ENCODE measurements around the gene RTP5.
"Not testable (repeated sequence)": the region's sequence is repeated elsewhere in the genome, so short reads cannot be mapped to it uniquely, and the experiment has no call there.

The RTP5 gene

GRCh38 chr2:241869087-241869961 is at the start of gene RTP5:
TSS of gene RTP5 (plus strand) at chr2:241869729. CDS start at chr2:241869757, 28 bp downstream.
- no peak for DNase-seq (ENCODE audit: low read depth)
- TF ChIP-seq, protein P1, sequence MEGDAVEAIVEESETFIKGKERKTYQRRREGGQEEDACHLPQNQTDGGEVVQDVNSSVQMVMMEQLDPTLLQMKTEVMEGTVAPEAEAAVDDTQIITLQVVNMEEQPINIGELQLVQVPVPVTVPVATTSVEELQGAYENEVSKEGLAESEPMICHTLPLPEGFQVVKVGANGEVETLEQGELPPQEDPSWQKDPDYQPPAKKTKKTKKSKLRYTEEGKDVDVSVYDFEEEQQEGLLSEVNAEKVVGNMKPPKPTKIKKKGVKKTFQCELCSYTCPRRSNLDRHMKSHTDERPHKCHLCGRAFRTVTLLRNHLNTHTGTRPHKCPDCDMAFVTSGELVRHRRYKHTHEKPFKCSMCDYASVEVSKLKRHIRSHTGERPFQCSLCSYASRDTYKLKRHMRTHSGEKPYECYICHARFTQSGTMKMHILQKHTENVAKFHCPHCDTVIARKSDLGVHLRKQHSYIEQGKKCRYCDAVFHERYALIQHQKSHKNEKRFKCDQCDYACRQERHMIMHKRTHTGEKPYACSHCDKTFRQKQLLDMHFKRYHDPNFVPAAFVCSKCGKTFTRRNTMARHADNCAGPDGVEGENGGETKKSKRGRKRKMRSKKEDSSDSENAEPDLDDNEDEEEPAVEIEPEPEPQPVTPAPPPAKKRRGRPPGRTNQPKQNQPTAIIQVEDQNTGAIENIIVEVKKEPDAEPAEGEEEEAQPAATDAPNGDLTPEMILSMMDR (conservative IDR thresholded peaks at IDR 0.05; ENCODE audit: low read length), result no peak
- H3K4me3 ChIP-seq (ENCODE audit: low read length), result no peak within 1 kb of the TSS

DNA sequence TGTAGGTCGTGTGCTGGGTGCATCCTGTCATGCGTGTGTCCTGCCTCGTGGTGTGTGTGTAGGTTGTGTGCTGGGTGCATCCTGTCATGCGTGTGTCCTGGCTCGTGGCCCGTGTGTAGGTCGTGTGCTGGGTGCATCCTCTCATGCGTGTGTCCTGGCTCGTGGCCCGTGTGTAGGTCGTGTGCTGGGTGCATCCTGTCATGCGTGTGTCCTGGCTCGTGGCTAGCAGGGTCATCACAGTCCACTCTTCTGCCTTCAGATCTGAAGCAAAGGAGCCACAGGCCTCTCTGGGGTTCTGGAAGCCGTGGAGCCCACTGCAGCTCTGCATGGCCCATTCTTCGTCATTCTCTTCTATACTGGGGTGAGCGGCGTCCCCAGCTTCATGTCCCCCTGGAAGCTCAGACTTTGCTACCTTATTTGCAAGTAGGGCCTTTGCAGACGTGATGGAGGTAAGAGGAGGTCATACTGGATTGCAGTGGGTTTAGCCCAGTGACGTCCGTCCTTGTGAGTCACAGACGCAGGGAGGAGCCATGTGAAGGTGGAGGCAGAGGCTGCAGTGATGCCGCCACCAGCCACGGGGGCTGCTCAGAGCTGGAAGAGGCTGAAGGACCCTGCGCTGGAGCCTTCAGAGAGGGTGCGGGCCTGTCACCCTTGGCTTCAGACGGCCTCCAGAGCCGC is 49.4 kb upstream of the RTP5 start:
- not testable (repeated sequence) for DNase-seq (ENCODE audit: low read depth); H3K4me3 ChIP-seq (ENCODE audit: low read length)

DNA sequence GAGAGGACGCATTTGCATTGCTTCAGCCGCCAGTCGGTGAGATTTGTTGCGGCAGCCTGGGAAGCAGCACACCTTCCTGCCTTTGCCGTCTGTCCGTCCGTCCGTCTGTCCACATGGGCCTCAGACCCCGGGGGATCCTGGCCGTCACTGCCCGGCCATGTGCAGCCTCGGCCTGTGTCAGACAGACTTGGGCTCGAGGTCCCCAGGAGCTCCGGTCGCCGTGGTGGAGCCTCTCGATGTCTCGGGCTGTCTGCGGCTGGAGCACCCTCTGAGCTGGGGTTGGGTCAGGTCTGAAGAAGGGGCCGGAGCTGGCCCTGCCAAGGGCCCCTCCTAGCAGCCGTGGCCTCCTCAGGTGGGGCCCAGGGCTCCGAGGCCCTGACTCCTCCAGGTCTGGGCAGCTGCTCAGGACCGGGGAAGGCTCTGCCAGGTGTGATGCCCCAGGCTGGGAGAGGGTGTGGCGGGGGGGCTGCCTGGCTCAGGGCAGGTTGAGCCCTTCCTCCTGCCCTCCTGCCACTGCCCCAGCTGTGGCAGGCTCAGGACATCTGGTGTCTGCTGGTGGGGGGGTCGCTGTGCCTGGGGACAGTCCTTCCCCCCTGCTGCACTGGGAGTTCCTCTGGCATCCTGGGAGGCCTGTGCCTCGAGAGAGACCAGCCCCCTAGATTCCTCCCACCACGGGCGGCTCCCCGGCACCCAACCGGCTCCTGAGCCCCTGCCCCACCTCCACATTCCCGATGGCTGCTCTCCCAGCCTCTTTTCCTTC is 48.7 kb upstream of the RTP5 start:
- TF ChIP-seq, protein P1 (conservative IDR thresholded peaks at IDR 0.05; ENCODE audit: low read length), result no peak
- DNase-seq (ENCODE audit: low read depth), result no peak
- no peak overlapping the region for H3K4me3 ChIP-seq (ENCODE audit: low read length)

DNA sequence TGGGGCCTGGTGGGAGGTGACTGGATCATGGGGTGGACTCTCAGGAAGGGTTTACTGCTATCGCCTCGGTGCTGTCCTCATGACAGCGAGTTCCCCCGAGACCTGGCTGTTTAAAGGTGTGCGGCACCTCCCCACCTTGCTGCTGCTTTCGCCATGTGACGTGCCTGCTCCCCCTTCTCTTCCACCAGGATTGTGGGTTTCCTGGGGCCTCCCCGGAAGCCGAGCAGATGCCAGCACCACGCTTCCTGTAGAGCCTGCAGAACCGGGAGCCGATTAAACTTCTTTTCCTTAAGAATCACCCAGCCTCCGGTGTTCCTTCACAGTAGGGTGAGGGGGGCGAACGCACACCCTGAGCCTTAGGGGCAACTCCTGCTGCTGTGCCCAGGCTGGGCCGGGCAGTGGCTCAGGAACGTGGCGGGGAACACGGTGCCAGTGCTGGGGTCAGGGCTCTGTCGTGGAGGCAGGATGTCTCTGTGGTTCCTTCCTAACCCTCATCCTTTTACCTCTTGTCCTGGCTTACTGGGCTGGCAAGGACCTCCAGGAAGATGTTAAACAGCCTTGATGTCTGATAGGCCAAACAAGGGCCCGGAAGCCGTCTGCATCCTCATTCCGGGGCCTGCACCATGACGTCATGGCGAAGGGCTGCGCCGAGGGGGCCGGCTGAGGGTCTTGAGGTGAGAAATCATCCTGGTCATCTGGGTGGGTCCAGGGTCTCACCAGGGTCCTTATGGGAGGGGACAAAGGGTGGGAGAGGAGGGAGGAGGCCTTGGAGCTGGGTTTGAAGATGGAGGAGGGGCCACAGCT is 47.9 kb upstream of the RTP5 start:
- DNase-seq (ENCODE audit: low read depth), result no peak
- no peak overlapping the region for H3K4me3 ChIP-seq (ENCODE audit: low read length)
- TF ChIP-seq, protein P1 (conservative IDR thresholded peaks at IDR 0.05; ENCODE audit: low read length), result no peak

DNA sequence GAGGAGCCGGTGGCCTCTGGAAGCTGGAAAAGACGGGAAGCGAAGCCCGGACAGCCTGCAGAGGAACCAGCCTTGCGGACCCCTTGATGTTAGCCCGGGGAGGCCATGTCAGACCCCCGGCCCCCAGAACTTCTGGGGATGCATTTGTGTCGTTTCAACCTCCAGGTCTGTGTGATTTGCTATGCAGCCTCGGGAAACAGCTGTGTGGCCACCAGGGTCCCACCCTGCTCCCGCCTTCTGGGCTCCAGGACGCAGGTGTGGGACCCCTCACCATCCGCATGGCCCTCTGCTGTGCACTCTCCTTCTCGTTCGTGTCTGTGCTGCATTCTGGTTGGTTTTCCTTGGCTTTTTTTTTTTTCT is 47.3 kb upstream of the RTP5 start:
- H3K4me3 ChIP-seq (ENCODE audit: low read length), result no peak overlapping the region
- DNase-seq (ENCODE audit: low read depth), result no peak
- TF ChIP-seq, protein P1 (conservative IDR thresholded peaks at IDR 0.05; ENCODE audit: low read length), result no peak

DNA sequence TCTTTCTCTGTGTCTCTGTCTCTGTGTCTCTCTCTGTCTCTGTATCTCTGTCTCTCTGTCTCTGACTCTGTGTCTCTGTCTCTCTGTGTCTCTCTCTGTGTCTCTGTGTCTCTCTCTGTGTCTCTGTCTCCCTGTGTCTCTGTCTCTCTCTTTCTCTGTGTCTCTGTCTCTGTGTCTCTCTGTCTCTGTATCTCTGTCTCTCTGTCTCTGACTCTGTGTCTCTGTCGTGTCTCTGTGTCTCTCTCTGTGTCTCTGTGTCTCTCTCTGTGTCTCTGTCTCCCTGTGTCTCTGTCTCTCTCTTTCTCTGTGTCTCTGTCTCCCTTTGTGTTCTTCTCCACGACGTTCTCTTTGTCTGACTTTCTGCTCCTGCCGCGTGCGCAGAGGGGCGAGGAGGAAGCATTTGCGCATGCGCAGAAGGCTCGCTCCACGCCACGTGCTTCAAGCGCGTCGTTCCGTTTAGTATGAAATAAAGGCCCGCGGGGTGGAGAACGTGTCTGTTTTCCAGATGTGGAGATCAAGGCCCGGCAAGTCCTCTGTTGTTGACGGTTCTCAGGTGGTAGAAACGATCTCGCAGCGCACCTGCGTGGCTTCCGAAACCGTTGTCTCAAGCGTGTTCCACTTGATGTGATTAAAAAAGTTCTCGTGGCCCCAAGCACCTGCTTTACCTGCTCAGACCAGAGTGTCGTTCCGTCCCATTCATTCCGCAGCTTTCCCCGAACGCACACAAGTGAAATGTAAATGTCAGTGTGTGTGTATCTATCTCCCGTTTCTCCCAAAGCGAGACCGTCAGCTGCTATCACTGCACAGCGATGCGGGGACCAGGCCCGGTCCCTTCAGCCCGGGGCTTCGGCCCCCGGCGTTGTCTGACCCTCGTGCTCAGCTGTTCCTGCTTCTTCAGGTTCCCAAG is 45.7 kb upstream of the RTP5 start:
- DNase-seq (ENCODE audit: low read depth); H3K4me3 ChIP-seq (ENCODE audit: low read length): not testable (repeated sequence)

DNA sequence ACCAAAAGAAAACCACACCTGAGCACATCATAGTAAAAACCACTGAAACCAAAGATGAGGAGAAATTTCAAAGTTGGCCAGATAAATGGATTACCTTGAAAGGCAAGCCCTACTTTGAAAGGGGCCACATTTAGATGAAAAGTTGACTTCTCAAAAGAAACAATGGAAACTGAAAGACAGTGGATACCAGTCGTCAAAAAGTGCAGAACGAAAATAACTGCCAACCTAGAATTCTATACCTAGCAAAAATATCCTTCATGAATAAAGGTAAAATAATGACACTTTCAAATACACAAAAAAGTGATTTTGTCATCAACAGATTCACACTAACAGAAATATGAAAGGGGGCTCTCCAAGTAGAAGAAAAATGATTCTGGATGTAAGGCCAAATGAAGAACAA is 42.1 kb upstream of the RTP5 start:
- no peak for DNase-seq (ENCODE audit: low read depth)
- TF ChIP-seq, protein P1 (conservative IDR thresholded peaks at IDR 0.05; ENCODE audit: low read length), result no peak
- H3K4me3 ChIP-seq (ENCODE audit: low read length), result no peak overlapping the region

All from AG10803 (cell line).